HepG2 (cell line): ENCODE results near the gene DCAKD. TPM values are rescaled to one million over a fixed set of nuclear protein-coding genes. Genes with fewer than 3 reads are reported as not detected.

ENCODE experiments used
- CBX1 ChIP-seq: IDR thresholded peaks from one replicate; pipeline ENCODE4 v1.6.1; 2016; ENCODE audit warnings: antibody characterized with exemption, low read depth
- CC2D1A ChIP-seq: sonication (generic); formaldehyde crosslinking; IDR thresholded peaks from 2 replicates; pipeline ENCODE4 v1.8.1; 2023; ENCODE audit warnings: mild to moderate bottlenecking, missing genetic modification reagents
- ELF1 ChIP-seq: sonication (generic); formaldehyde crosslinking; IDR thresholded peaks from 2 replicates; pipeline ENCODE4 v1.4.0; 2020; ENCODE audit warnings: missing genetic modification reagents
- FOSL1 ChIP-seq: sonication (generic); formaldehyde crosslinking; IDR thresholded peaks from 2 replicates; pipeline ENCODE4 v1.9.0; 2021; ENCODE audit warnings: missing genetic modification reagents, borderline replicate concordance
- FOXP4 ChIP-seq: sonication (generic); formaldehyde crosslinking; IDR thresholded peaks from 2 replicates; pipeline ENCODE4 v1.4.0; 2020; ENCODE audit warnings: missing genetic modification reagents
- GPBP1L1 ChIP-seq: sonication (generic); formaldehyde crosslinking; IDR thresholded peaks from 2 replicates; pipeline ENCODE4 v1.5.0; 2020; ENCODE audit warnings: mild to moderate bottlenecking, missing genetic modification reagents
- GPN1 ChIP-seq: sonication (generic); formaldehyde crosslinking; IDR thresholded peaks from 2 replicates; pipeline ENCODE4 v1.5.1; 2020; ENCODE audit warnings: missing genetic modification reagents, borderline replicate concordance
- HNF4G ChIP-seq, 2 experiments: sonication (generic) in 1 of 2; formaldehyde crosslinking in 1 of 2; IDR thresholded peaks; 2 replicates each; pipeline versions ENCODE4 v1.4.0 to v1.6.1; 2011 to 2020; ENCODE audit warnings: borderline replicate concordance in 2 of 2, low read depth in 2 of 2, mild to moderate bottlenecking in 2 of 2, low read length in 1 of 2, missing genetic modification reagents in 1 of 2, moderate library complexity in 1 of 2
- ISX ChIP-seq: sonication (generic); formaldehyde crosslinking; conservative IDR thresholded peaks from 2 replicates; pipeline ENCODE4 v1.5.0; 2020; ENCODE audit warnings: missing genetic modification reagents
- KLF15 ChIP-seq: sonication (generic); formaldehyde crosslinking; IDR thresholded peaks from 2 replicates; pipeline ENCODE4 v1.8.1; 2023; ENCODE audit warnings: borderline replicate concordance, mild to moderate bottlenecking, inconsistent platforms, missing genetic modification reagents, mixed read lengths
- LRRFIP1 ChIP-seq: sonication (generic); formaldehyde crosslinking; conservative IDR thresholded peaks from 2 replicates; pipeline ENCODE4 v1.4.0; 2020; ENCODE audit warnings: missing genetic modification reagents
- RARA ChIP-seq: IDR thresholded peaks from 2 replicates; pipeline ENCODE4 v1.6.1; 2016; ENCODE audit warnings: missing genetic modification reagents, missing compliant biosample characterization
- RFX5 ChIP-seq: IDR thresholded peaks from 2 replicates; pipeline ENCODE4 v1.6.1; 2011; ENCODE audit warnings: low read depth, low read length, improper control_type of control experiment
- SP1 ChIP-seq, 2 experiments: fragments of 450-650 bp in 1 of 2; sonication (generic) in 1 of 2; formaldehyde crosslinking in 1 of 2; IDR thresholded peaks; 2 replicates each; pipeline versions ENCODE4 v1.4.0 to v1.6.1; 2016 to 2020; ENCODE audit warnings: missing genetic modification reagents in 1 of 2
- TCF12 ChIP-seq, 2 experiments: fragments of 450-650 bp in 1 of 2; sonication (generic) in 1 of 2; formaldehyde crosslinking in 1 of 2; IDR thresholded peaks; 2 replicates each; pipeline versions ENCODE4 v1.6.1 to v1.8.0; 2017 to 2022; ENCODE audit warnings: antibody characterized with exemption in 1 of 2, mild to moderate bottlenecking in 1 of 2, missing genetic modification reagents in 1 of 2, moderate library complexity in 1 of 2
- TEF ChIP-seq: sonication (generic); formaldehyde crosslinking; IDR thresholded peaks from 2 replicates; pipeline ENCODE4 v1.5.0; 2020; ENCODE audit warnings: missing genetic modification reagents
- ZNF18 ChIP-seq: sonication (generic); formaldehyde crosslinking; IDR thresholded peaks from 2 replicates; pipeline ENCODE4 v1.8.0; 2022; ENCODE audit warnings: mild to moderate bottlenecking, missing genetic modification reagents; ENCODE audit not compliant: insufficient replicate concordance
- ZNF337 ChIP-seq: sonication (generic); formaldehyde crosslinking; IDR thresholded peaks from 2 replicates; pipeline ENCODE4 v1.5.1; 2020; ENCODE audit warnings: missing genetic modification reagents, low read depth, mild to moderate bottlenecking, borderline replicate concordance
- ZNF614 ChIP-seq: IDR thresholded peaks from 2 replicates; pipeline ENCODE4 v1.6.1; 2018; ENCODE audit warnings: missing biosample characterization, missing genetic modification reagents, inconsistent platforms, borderline replicate concordance
- ZNF724P ChIP-seq: sonication (generic); formaldehyde crosslinking; IDR thresholded peaks from 2 replicates; pipeline ENCODE4 v1.8.0; 2022; ENCODE audit warnings: missing genetic modification reagents, borderline replicate concordance
- polyA plus RNA-seq, 8 experiments: library from polyadenylated mRNA; depleted of rRNA in 3 of 8; stranded (reverse) in 7 of 8; unstranded in 1 of 8; fragments of >200 nt; fragmentation: Illumina TruSeq in 4 of 8; extraction: Trizol in 4 of 8; gene quantifications; 2 replicates each; pipeline versions ENCODE4 v1.2.1 to v1.2.3, GENCODE V29; 2011 to 2016; ENCODE audit warnings: low read depth in 4 of 8, missing spikeins in 1 of 8, mixed read lengths in 1 of 8; ENCODE audit not compliant: insufficient read depth in 1 of 8
- total RNA-seq, 5 experiments: library from RNA; depleted of rRNA; stranded (reverse); fragments of >200 nt; fragmentation: Illumina TruSeq; extraction: Trizol; gene quantifications; 2 replicates each; pipeline ENCODE4 v1.2.3, GENCODE V29; 2016; ENCODE audit warnings: low read depth in 1 of 5

DCAKD gene
- total and polyA plus RNA-seq, 2 of the 13 experiments (the other 11 are each of a cell fraction or from before 2014, with no cell fraction given), result 25.9 to 29.2 TPM

GRCh38 chr17:44981221-44981968 is 70.0 kb downstream of the DCAKD start (continued):
- TF ChIP-seq TEF (CRISPR knock-in tag) (no peak), CC2D1A (CRISPR knock-in tag) (no peak), ZNF18 (no peak), SP1 (IDR thresholded peaks at IDR 0.05) (no peak), SP1 (CRISPR knock-in tag; IDR thresholded peaks at IDR 0.05) (no peak), RFX5 (no peak), HNF4G (IDR thresholded peaks at IDR 0.05; ENCODE audit: borderline replicate concordance, low read depth, low read length) (no peak), HNF4G (CRISPR knock-in tag; IDR thresholded peaks at IDR 0.05; ENCODE audit: borderline replicate concordance, low read depth) (no peak), TCF12 (IDR thresholded peaks at IDR 0.05) (no peak), TCF12 (CRISPR knock-in tag; IDR thresholded peaks at IDR 0.05) (no peak), GPBP1L1 (no peak), ZNF614 (CRISPR knock-in tag) (no peak), CBX1 (no peak), ISX (CRISPR knock-in tag) (no peak), ZNF724P (no peak), ELF1 (CRISPR knock-in tag) (no peak), KLF15 (no peak), ZNF337 (CRISPR knock-in tag) (no peak), GPN1 (CRISPR knock-in tag) (no peak), LRRFIP1 (CRISPR knock-in tag) (no peak), FOXP4 (CRISPR knock-in tag) (peak; percentile 41; the same call in 1 of the 2 replicates), FOSL1 (peak; percentile 88), RARA (CRISPR knock-in tag) (peak; percentile 69)
